GM19455 (cell line): ENCODE results near the gene PRPH.
"Not testable (repeated sequence)": the region's sequence is repeated elsewhere in the genome, so short reads cannot be mapped to it uniquely, and the experiment has no call there.

Experiments
- ATAC-seq: cut with Tn5 transposase; IDR thresholded peaks from one replicate; pipeline ENCODE4 v1.9.1; 2021; ENCODE audit not compliant: unreplicated experiment

The PRPH gene

DNA sequence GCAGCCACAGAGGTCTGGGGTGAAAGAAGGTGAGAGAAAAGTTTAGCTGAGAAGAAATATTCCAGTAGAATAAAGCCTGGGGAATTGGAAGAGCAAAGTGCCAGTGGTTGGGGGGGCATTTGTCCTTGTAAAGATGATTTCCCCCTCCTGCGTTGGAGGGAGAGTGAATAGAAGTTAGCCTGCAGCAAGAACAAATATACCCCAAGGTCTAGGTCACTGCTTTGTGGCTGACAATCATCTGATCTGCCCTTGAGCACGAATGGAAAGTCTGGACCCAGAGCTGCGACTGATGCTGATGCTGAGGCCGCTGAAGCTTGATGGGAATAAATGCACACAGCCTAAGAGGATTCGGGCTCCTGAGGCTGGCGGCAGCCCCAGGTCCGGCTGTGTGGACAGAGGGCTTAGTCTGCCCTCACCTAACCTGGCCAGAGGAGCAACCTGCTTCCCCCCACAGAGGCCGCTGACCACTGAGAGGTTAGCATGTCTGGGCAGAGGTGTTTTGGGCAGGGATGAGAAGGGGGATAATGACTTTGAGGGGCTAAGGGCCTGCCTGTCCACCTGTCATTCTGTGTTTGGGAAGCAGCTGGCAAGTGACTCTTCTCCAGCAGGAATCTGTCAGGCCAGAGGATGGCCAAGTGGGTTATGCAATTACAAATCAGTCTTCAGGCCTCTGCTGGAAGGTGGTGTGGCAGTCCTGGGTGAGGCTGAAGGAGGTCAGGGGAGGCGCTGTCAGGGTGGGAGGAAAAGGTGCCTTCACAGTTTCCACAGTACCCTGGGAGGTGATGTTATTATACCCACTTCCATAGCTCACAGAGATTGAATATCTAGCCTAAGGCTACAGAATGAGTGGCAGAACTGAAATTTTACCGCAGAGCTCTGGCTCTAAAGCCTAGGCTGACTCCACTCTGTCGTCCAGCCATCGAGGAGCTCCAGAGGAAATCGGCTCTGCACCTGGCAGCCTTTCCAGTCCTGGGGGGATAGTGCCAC lies 18.4 kb upstream of the PRPH start:
- no peak for ATAC-seq

DNA sequence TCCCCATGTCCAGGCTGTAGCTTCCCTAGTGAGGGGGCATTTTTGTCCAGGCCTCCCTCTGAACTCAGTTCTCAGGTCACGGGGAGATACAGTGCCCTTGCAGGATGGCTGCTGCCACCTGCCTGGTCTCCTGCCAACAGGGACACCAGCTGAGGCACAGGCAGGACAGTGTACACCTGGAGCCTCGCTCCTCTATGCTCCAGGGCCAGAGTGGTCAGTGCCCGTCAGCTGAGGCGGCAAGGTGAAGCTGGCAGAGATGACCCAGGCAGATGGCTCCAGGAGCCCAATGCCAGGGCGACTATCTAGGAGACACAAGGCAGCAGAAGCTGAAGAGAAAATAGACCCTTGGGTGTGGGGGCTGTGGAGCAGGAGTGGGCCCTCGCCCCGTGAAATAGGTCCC lies 17.5 kb upstream of the PRPH start:
- ATAC-seq = no peak

DNA sequence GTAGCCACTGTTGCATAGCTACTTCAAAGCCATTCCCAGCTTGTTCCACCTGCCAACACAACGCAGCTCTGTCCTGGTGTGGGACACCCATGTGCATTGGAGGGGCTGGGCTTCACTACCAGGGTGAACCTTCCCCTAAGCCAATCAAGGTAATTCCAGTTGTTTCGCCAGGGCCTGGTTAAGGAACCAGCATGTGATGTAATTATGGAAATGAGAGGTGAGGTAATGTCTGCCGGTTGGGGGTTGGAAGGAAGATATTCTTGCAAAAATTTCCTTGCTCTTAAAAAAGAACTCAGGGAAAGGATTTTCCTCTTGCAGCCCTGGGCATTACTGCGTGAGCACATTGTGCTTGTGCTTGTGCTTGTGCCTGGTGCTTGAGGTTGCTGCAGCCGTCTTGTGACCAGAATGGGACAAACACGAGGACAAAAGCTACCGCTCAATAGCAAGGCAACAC lies 15.2 kb upstream of the PRPH start:
- ATAC-seq = no peak

DNA sequence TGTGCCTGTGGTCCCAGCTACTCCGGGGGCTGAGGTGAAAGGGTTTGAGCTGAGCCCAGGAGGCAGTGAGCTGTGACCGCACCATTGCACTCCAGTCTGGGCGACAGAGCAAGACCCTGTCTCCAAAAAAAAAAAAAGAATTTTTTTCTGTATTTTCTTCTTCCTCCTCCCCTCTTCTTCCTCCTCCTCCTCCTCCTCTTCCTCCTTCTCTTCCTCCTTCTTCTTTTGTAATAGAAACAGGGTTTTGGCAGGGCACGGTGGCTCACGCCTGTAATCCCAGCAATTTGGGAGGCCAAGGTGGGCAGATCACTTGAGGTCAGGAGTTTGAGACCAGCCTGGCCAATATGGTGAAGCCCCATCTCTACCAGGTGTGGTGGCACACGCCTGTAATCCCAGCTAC lies 14.4 kb upstream of the PRPH start:
- ATAC-seq = not testable (repeated sequence)

DNA sequence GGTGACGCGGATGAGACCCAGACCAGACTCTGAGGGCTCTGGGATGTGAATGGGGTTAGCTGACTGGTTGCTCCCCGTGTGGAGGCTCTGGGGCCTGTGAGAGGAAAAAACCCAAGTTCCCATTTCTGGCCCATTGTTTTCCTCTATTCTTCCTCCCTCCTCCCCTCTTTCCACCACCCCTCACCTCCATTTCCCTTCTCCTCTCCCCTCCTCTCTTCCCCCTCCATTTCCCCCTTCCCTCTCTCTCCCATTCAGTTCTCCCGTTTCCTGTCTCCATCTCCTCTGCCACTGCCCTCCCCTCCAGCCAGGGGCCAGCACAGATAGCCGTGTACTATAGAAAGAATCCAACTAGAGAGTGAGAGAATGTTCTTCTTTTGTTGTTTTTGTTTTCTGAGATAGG lies 12.6 kb upstream of the PRPH start:
- no peak for ATAC-seq

DNA sequence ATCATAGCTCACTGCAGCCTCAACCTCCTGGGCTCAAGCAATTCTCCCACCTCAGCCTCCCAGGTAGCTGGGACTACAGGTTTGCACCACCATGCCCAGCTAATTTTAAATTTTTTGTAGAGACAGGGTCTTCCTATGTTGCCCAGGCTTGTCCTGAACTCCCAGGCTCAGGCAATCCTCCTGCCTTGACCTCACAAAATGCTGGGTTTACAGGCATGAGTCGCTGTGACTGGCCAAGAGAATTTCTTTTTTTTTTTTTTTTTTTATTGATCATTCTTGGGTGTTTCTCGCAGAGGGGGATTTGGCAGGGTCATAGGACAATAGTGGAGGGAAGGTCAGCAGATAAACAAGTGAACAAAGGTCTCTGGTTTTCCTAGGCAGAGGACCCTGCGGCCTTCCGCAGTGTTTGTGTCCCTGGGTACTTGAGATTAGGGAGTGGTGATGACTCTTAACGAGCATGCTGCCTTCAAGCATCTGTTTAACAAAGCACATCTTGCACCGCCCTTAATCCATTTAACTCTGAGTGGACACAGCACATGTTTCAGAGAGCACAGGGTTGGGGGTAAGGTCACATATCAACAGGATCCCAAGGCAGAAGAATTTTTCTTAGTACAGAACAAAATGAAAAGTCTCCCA lies 12.1 kb upstream of the PRPH start:
- not testable (repeated sequence) for ATAC-seq

DNA sequence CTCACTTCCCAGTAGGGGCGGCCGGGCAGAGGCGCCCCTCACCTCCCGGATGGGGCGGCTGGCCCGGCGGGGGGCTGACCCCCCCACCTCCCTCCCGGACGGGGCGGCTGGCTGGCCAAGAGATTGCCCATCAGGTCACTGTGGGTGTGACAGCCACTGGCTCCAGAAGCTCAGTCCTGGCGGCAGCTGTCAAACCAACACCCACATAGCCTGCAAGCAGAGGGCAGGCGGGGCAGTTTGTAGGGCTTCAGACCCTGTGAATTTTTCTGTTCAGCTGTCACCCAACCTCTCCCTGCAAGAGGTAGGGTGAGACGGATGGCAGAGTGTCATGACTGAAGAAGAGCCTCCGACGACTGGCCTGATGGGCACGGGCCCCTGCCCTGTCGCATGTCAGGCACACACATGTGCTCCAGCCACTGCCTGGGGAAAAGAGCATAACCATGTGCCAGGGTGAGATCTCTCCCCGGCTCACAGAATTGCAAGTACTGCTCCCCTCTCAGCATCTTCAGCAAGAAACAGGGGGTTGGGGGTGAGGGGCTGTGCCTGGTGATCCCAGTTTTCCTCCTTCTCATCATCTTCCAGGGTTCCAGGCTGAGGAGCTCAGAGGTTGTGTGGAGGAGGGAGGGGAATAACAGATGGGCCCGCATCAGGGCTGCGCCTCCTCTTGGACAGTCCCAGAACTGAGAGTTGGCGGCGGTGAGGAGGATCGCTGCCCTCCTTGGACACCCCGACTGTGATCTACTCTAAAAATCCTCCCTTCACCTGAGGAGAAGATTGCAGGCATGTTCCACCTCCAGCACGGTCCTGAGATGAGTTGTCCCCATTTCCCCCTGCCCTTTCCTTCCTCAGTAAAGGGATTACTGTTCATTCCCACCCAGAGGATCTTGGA lies 11.2 kb upstream of the PRPH start:
- no peak for ATAC-seq

- no peak for ATAC-seq
Measured at GRCh38 chr12:49284672-49285071, 10.3 kb upstream of the PRPH start.

GRCh38 chr12:49287876-49288275 lies 7.1 kb upstream of the PRPH start:
- ATAC-seq = no peak

DNA sequence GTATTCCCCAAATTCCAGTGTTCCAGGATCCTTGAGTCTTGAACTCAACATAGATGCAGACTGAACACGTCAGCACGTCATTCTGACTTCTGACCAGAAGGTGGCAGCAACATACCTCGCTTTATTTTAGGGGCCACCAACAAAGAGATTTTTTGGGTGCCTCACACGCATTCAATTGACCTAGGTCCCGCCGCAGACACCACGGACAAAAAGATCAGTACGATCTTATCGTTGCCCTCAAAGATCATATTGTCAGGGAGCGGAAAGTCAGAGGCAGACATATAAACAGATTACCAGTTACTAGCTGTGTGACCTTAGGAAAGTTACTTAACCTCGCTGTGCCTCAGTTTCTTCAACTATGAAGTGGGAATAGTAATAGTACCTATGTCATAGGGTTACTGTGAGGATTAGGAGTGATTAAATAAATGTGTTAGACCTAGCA lies 6.5 kb upstream of the PRPH start:
- no peak for ATAC-seq

DNA sequence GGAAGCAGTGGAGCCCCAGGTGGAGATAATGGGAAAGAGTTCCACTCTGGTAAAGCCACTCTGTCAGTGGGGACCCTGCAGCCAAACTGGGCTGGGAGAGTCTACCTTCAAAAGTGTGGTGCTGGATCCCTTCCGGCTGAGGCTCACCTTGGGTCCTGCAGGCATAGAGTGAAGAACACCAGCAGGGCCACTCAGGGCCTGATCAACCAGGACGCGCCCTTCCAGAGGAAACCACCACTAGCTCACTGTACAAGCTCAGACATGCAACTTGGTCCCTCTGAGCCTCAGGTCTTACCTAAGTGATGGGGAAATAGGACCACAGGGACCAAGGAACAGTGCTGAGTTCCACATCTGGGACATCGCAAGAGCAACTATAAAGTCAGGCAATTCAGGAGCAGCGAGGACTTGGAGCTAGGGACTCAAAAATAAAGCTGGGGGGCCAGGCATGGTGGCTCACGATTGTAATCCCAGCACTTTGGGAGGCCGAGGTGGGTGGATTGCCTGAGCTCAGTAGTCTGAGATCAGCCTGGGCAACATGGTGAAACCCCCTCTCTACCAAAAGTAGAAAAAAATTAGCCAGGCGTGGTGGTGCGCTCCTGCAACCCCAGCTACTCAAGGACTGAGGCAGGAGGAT lies 5.9 kb upstream of the PRPH start:
- no peak for ATAC-seq

DNA sequence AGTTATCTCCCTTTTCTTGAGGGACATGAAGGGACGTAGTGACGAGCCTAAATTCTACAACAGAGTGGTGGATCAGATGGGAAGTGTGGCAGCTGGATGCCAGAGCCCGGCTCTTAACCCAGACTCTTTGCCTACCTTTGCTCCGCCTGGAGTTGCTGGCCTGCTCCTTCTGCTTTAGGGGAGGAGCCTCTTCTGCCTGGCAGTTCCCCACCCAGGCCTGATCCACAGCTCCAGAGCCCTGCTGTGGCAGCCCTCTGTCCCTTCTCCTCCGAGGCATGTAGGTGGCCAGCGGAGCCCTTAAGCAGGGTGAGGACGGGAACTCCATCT lies 2.3 kb upstream of the PRPH start:
- ATAC-seq = no peak

DNA sequence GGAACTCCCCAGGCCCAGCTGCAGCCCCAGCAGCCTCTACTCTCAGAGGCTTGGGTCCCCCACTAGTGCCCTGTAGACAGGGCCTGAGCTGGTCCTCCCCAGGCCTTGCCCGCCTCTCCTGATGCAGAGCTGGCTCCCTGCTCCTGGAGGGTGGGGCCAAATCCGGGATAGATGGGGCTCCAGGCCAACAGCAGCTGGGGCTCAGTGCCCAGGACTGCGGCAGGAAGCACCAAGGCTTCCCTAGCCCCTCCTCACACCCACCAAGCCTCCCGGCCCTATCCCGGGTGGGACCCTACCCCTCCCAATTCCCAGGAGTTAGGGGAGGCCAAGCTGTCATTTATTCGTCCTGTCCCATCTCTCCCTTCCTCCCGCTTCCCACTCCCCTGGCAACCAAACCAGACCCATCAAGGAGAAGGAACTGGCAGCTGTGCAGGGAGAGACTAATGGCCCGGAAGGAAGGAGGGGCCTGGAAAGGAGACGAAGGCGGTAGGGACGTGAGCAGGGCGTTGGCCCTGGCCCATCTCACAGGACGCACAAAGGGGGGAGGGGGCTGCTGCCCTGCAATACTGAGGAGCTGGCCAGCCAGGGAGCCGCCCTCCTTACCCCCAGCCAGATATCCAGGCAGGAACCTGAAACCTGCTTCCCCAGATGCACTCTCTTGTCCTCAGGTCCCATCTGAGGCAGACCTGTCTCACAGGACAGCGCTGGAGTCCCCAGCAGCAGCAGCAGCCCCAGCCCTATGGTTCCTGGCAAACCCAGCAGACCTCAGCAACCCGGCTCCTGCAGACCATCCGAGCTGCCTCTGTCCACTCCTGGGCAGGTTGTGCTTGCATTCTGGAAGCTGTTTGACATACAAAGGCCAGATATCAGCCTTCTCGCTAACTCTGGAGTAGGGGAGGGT lies 1.6 kb upstream of the PRPH start:
- no peak for ATAC-seq

GRCh38 chr12:49294086-49294803 lies 702 bp upstream of the PRPH start:
- no peak for ATAC-seq

- ATAC-seq = no peak
Measured at GRCh38 chr12:49294804-49295081, 204 bp upstream of the PRPH start.

- ATAC-seq = no peak
Measured at GRCh38 chr12:49296034-49296835, 1.3 kb downstream of the PRPH start.

DNA sequence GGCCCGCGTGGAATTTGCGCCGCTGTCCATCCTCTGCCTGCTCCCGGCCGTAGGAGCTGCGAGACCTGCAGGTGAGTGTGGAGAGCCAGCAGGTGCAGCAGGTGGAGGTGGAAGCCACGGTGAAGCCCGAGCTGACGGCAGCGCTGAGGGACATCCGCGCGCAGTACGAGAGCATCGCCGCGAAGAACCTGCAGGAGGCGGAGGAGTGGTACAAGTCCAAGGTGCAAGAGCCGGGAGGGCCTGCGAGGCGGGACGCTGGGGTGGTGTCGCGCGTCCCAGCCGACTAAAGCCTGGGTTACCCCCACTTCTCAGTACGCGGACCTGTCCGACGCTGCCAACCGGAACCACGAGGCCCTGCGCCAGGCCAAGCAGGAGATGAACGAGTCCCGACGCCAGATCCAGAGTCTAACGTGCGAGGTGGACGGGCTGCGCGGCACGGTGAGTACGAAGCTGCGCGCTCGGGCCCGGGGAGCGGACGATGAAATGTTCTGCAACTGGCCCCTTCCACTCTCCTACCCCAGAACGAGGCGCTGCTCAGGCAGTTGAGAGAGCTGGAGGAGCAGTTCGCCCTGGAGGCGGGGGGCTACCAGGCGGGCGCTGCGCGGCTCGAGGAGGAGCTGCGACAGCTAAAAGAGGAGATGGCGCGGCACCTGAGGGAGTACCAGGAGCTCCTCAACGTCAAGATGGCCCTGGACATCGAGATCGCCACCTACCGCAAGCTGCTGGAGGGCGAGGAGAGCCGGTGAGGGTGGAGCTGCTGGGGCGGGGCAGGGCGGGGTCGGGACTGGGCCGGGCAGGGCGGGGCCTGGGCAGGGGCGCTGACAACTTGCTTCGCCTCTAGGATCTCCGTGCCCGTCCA lies 2.1 kb downstream of the PRPH start:
- ATAC-seq = no peak

- ATAC-seq = no peak
Measured at GRCh38 chr12:49297695-49298060, 2.7 kb downstream of the PRPH start.
